A673 (cell line): ENCODE measurements around the gene GTPBP8.

ENCODE experiments used
- EZH2 ChIP-seq: fragments of 200-600 bp; sonication (generic); IDR thresholded peaks from 2 replicates; pipeline ENCODE4 v1.6.1; 2017; ENCODE audit warnings: borderline replicate concordance, low read depth, mild to moderate bottlenecking, mixed read lengths, antibody characterized with exemption, low read length; ENCODE audit not compliant: poor library complexity, severe bottlenecking
- TF ChIP-seq, protein P1 (sequence below): fragments of 300-800, 200-600 bp; sonication (generic); conservative IDR thresholded peaks from 2 replicates; pipeline ENCODE4 v1.5.1; 2017; ENCODE audit warnings: low read depth, mild to moderate bottlenecking, antibody characterized with exemption, low read length, moderate library complexity, mixed read lengths

DNA sequence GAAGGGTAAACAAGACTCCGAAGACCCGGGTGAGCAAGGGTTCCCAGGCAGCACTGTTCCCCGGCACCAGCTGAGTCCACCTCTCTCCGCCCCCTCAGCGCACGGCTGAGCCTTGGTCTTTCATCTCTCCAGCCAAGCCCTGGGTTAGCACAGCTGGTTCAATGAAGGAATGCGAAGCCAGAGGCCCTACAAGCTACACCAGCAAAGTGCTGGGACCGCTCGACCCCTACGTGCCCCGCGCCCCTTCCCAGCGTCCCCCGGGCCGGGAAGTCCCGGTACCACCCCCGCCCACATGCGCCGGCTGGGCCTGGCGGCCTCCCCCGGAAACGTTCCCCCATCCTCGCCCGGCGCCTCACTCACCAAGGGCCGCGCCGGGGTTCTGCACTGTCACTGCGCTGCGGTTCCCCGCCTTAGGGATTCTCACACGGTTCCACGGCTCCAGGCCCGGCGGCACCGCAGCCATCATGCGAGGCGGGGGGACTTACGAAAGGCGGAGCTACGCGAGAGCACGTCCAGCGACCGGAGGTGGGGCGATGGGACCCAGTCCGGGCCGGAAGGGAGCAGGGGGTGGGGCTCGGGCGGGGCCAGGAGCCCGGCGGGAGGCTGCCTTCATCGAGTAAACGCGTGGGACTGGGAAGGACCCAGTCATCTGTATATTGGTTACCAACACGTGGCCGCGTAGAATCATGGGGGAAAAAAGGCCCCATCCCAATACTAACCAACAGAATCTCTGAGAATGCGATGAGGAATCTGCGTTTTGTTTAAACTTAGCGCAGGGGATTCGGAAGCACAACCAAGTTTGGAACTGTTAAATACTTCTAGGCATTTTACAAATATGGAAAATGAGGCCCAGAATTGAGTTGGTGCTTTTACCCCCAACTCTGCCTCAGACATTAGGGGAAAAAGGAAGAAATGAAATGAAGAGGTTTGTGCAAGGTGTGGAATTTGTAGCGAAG, 28.7 kb downstream of the GTPBP8 start:
- TF ChIP-seq, protein P1, sequence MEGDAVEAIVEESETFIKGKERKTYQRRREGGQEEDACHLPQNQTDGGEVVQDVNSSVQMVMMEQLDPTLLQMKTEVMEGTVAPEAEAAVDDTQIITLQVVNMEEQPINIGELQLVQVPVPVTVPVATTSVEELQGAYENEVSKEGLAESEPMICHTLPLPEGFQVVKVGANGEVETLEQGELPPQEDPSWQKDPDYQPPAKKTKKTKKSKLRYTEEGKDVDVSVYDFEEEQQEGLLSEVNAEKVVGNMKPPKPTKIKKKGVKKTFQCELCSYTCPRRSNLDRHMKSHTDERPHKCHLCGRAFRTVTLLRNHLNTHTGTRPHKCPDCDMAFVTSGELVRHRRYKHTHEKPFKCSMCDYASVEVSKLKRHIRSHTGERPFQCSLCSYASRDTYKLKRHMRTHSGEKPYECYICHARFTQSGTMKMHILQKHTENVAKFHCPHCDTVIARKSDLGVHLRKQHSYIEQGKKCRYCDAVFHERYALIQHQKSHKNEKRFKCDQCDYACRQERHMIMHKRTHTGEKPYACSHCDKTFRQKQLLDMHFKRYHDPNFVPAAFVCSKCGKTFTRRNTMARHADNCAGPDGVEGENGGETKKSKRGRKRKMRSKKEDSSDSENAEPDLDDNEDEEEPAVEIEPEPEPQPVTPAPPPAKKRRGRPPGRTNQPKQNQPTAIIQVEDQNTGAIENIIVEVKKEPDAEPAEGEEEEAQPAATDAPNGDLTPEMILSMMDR = no peak
- TF ChIP-seq EZH2 = no peak
